ENCODE measurements around the gene RNPEP.
"Not testable (repeated sequence)": the region's sequence is repeated elsewhere in the genome, so short reads cannot be mapped to it uniquely, and the experiment has no call there.

The RNPEP gene

GRCh38 chr1:201982623-201983379 is at the start of gene RNPEP:
TSS of gene RNPEP (plus strand) at chr1:201982648. CDS start at chr1:201982667, 19 bp downstream.
- DNase-seq, result peak; percentile 35 to 40

- no peak for DNase-seq
Observed at GRCh38 chr1:201933840-201934430, 48.5 kb upstream of the RNPEP start.

- no peak for DNase-seq
Observed at GRCh38 chr1:201937624-201938213, 44.7 kb upstream of the RNPEP start.

- no peak for DNase-seq
Observed at GRCh38 chr1:201938440-201939035, 43.9 kb upstream of the RNPEP start.

GRCh38 chr1:201939148-201939547 is 43.3 kb upstream of the RNPEP start:
- DNase-seq, result no peak

- DNase-seq, result no peak
Observed at GRCh38 chr1:201939574-201939973, 42.9 kb upstream of the RNPEP start.

- not testable (repeated sequence) for DNase-seq
Observed at GRCh38 chr1:201940316-201940715, 42.1 kb upstream of the RNPEP start.

GRCh38 chr1:201941420-201942128 is 40.9 kb upstream of the RNPEP start:
- no peak for DNase-seq

GRCh38 chr1:201942129-201942495 is 40.3 kb upstream of the RNPEP start:
- no peak for DNase-seq

GRCh38 chr1:201944002-201944401 is 38.4 kb upstream of the RNPEP start:
- no peak for DNase-seq

- no peak for DNase-seq
Observed at GRCh38 chr1:201944639-201945038, 37.8 kb upstream of the RNPEP start.

GRCh38 chr1:201945157-201945556 is 37.3 kb upstream of the RNPEP start:
- no peak for DNase-seq

- DNase-seq, result no peak
Observed at GRCh38 chr1:201945863-201946223, 36.6 kb upstream of the RNPEP start.

GRCh38 chr1:201946224-201946908 is 36.1 kb upstream of the RNPEP start, which contains the start of gene LMOD1:
TSS of gene LMOD1 (minus strand) at chr1:201946548. CDS start at chr1:201946340, 208 bp downstream.
- DNase-seq, result no peak

GRCh38 chr1:201947697-201948008 is 34.8 kb upstream of the RNPEP start:
- no peak for DNase-seq

- DNase-seq, result no peak
Observed at GRCh38 chr1:201949491-201949890, 33.0 kb upstream of the RNPEP start.

GRCh38 chr1:201954263-201955008 is 28.0 kb upstream of the RNPEP start:
- DNase-seq, result no peak

- DNase-seq, result peak; percentile 89 to 90
Observed at GRCh38 chr1:201955009-201955728, 27.3 kb upstream of the RNPEP start, which contains the start of gene TIMM17A. TSS of gene TIMM17A (plus strand) at chr1:201955503. CDS start at chr1:201955527, 24 bp downstream.

GRCh38 chr1:201955729-201956143 is 26.7 kb upstream of the RNPEP start:
- no peak for DNase-seq

GRCh38 chr1:201958348-201958747 is 24.1 kb upstream of the RNPEP start:
- no peak for DNase-seq

GRCh38 chr1:201962382-201962781 is 20.1 kb upstream of the RNPEP start:
- not testable (repeated sequence) for DNase-seq
